Urothelium cell line (cell line): ENCODE data around the gene KIAA0825.

Experiments used
- DNase-seq: peaks from one replicate; pipeline ENCODE4 v3.0.0; 2011; ENCODE audit warnings: low spot score, mixed read lengths
- FAIRE-seq: peaks from 2 replicates; lab custom pipeline; 2011; peaks lifted over from hg19 to GRCh38; lab: Jason Lieb, UNC

Gene KIAA0825

GRCh38 chr5:94517490-94518488 is 100.6 kb downstream of the KIAA0825 start:
- FAIRE-seq (no peak), DNase-seq (no peak)

DNA sequence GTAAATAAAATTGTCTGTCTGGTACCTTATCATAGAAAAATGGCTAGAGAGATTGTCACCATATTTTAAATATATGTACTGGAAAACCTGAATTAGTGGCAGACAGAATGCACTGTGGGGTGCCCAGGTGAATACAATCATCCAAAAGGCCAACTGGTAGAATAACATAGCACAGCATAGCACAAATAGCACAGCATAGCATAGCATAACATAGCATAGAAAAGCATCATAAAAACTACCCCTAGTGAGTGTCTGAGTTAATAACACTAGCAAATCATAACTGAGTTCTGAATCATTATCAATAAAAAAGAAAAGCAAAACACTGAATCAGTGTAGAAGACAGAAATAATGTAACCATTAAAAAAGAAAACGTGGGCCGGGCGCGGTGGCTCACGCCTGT is 102.3 kb downstream of the KIAA0825 start:
- no peak for FAIRE-seq

GRCh38 chr5:94508461-94509148 is 109.8 kb downstream of the KIAA0825 start:
- DNase-seq (no peak), FAIRE-seq (no peak)

More for the DNA sequence above, 102.3 kb downstream of the KIAA0825 start:
- no peak for DNase-seq

GRCh38 chr5:94505327-94506068 is 112.9 kb downstream of the KIAA0825 start:
- FAIRE-seq (no peak), DNase-seq (no peak)

DNA sequence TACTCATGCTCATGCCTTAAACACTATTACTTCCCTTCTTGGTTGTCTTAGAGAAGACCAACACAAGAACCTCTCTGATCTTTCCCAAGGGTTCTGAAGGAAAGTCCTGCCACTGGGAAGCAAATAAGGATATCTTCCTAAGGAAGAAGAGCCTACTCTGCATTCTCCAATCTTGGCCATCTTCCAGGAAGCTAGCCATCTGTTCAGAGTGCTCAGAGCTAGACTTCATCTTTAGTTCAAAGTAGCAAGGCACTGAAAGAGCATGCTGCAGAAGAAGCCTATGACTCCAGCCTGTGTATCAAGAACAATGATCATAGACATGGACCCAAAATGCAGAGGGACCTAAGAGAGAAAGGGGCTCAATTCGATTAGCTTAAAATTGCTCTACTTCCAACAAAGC is 114.7 kb downstream of the KIAA0825 start:
- FAIRE-seq: no peak
- no peak for DNase-seq

- no peak for DNase-seq
- no peak for FAIRE-seq
Observed at GRCh38 chr5:94501365-94501764, 117.0 kb downstream of the KIAA0825 start.

DNA sequence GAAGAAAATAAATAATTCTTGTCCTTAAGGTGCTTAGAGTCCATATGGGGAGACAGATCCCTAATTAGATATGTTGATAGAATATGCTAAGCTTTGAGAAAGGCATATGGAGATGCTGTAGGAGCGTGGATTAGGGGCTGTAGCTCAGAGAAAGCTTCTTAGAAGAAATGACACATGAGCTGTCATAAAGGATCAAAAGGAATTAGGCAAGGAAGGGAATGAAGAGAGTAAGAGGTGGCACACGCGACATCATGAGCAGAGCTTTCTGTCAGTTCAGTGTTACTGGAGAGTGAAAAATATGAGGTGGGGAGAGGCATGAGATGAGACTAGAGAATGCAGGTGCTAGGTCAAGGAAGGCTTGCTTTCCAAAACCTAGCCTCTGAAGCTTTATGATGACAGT is 118.6 kb downstream of the KIAA0825 start:
- DNase-seq (no peak), FAIRE-seq (no peak)

DNA sequence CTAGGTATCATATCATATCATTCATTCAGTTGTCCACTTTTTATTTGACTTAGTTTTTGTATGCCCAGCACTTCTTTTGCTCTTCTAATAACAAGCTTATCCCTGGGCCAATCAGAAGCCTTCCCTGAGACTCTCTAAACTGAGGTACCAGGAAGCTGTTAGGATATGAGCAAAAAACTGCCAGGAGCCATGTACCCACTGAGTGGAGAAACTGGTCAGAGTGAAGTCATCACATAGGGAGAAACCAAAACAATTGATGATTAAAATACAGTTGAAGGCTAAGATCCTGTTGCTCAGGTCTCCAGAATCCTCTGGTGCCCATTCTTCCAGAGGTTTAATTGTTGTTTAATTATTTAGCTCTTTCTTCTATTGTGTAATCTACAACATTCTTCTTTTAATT is 120.2 kb downstream of the KIAA0825 start:
- FAIRE-seq (no peak), DNase-seq (no peak)

DNA sequence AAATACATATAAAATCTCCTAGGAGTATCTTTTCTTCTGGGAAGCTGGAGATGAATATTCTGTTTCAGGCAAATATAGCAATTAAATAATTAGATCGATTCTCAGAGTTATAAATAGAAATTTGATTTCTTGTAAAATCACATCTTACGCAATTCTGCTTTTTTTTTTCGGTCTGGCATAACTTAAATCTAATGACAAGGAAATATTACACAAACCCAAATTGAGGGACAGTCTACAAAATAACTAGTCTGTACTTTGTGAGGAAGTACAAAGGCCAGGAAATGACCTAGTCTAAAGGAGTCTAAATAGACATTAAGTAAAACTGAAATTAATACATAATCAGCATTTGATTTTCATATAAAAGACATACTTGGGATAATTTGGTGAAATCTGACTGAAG is 133.3 kb downstream of the KIAA0825 start:
- no peak for FAIRE-seq

DNA sequence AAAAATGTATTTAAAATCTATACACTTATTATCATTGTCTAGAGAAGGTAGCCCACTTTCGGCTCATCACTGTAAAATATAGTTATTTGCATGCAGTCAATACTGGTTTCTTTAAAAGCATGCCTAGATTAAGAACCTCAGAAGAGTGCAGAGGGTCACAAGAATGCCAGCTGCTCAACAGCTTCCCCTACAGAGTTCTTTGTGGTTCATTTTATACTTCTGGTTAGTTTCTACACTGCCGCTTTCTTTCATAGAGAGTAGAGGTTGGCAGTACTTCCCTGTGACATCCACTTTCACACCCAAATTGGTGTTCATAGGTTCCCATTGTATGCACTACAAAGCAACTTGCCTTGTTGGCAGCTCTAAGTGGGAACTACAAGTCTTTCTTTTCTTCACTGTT is 137.3 kb downstream of the KIAA0825 start:
- DNase-seq (no peak), FAIRE-seq (no peak)

More for the DNA sequence above, 133.3 kb downstream of the KIAA0825 start:
- no peak for DNase-seq

DNA sequence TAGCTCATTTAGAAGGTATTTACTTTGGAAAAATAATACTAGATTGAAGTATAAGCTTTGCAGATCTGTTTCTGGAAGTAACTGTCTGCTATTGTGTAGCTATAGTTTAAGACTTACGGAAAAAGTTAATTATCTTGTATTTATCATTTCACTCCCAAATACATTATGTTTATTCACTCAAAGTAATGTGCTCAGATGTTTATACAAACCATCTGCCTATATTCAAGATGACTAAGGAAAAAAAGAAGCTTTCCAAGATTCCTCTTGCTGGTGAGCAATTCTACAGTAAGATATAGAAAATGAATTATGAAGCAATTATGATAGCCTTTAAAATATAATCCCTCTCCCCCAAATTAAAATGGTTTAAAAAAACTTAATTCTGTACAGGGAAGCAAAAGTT is 137.9 kb downstream of the KIAA0825 start:
- DNase-seq (no peak), FAIRE-seq (no peak)

- FAIRE-seq (no peak), DNase-seq (no peak)
Observed at GRCh38 chr5:94473936-94474335, 144.5 kb downstream of the KIAA0825 start.

DNA sequence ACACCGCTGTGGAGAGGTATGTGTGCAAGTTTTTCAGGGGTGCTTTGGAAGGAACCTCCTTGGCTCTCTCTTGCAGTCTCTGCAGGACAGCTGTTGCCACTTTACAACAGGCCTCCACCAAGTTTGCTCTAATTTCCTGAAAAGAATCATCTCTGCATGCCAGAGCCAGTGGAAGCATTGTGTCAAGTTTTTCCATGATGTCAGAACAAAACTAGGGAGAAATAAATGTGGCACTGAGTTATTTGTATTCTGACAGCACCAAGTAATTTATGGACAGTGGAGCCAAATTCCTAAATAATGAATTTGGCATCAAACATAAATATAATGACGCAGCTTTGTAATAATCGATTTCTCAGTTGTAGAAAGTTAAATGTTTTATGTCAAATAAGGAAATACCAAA is 146.9 kb downstream of the KIAA0825 start:
- DNase-seq (no peak), FAIRE-seq (no peak)

DNA sequence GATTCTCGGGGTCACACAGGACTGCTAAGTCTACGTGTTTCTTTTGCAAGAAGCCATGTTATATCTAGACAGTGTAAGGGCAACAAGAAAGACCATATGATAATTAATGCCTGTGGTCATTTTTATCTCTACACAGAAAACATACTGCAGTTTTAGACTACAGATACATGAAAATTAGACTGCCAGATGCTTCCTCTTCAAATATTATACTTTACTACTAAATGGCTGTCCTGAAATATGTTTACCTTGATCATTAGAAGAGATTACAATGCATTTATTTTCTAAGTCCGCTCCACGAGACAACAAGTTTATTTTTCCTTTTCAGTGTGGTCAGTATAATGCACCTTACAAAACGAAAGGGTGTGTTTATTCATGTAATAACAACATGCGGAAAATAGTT is 147.6 kb downstream of the KIAA0825 start:
- DNase-seq: no peak
- FAIRE-seq: no peak

DNA sequence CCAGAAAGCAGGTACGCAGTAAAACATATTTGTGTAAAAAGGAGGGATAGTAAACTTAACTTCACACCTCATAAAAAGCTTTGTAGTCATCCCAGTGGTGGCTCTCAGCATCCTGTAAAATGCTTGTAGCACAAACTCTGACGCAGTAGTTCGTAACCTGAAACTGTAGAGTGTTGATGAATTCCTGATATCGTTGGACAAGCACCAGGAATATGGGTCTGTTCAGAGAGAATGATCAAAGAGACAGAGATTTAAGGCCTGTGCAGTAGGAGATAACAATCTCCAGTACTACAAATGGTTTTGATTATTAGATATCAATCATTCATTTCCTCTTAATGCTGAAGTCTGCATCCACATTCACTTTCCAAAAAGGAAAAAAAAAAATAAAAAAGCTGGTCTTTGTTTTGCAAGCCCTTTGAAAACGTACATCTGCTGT is 148.5 kb downstream of the KIAA0825 start:
- FAIRE-seq (no peak), DNase-seq (peak; percentile 6)

DNA sequence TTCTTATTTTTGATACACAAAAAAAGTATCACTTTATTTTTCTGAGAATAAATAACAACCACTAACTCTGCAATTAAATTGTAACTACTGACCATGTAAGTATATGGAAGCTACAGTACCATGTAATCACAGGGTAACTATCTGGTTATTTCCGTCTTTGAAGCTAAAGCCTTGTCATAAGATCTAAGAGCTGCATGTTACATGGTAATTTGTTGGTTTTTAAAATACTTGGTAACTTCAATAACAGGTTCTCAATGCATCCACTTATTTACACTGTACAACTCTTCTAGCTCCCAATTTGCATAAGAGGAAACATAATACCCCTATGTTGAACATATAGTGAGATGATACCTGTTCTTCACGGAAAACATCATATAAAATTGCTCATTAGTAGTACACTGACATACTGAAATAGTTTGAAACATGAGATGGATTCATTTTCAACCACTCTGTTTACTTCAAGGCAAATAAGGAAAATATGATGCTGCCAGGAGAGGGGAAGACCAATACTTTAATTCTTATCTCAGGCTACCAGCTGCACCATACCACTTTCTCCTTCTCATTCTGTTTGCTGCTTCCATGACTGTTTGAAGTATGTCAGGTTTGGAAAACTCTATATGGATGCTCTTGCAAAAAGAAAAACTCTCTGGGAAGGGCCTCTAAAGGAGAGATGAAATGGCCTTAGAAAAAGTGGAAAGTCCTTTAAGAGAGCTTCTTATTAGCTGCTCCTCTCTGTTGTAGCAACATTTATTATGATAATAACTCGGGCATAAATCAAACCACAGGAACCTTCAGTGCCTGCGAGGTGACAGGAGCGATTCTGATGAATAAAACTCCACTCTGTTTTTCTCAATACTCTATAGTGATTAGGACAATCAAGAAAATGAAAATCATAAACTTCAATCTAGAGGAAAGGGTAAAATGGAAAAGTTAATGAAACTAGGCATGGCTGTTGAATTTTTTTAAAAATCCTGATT is 150.2 kb downstream of the KIAA0825 start:
- DNase-seq (no peak), FAIRE-seq (no peak)

DNA sequence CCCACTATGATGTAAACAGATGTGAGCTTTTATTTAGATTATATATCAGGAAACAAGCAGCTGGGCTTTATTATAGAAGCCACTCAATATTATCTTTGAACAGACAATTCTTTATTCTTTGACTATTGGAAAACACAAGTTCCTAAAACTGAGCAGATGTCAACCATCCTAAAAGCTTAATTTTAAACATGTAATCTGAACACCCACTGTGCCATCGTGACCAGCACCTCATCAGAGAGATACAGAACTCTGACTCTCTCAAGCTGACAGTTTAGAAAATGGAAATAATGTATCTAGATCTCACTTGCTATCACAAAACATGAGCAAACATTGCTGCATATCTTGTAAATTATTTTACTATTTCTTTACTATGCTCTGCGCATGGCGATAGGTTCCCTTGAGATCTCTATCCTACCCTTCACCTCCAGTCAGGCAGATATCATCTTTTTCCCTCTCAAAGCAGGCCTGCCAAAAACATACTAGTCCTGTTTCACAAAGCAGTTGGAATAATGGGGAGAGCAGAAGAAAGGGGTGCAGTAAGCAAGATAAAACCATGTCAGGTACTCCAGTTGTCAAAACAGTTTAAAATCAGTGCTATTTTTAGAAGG is 151.0 kb downstream of the KIAA0825 start:
- FAIRE-seq (no peak), DNase-seq (no peak)

DNA sequence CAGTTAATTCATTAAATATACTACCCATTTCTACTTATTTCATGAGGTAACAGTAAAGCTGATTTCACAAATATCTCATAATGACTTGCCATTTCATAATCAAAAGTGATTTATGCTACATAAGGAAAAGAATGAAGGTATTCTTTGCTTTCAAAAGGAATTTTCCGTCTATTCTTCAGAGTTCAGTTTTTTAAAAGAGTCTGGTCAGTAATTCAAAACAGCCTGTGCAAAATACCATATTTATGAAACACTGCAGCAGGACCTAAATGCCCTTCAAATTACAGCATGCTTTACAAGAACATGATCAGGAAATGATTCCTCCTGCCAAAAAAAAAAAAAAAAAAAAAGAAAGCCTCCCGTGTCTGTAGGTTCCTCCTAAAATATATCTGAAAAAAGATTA is 154.7 kb downstream of the KIAA0825 start:
- FAIRE-seq: no peak

DNA sequence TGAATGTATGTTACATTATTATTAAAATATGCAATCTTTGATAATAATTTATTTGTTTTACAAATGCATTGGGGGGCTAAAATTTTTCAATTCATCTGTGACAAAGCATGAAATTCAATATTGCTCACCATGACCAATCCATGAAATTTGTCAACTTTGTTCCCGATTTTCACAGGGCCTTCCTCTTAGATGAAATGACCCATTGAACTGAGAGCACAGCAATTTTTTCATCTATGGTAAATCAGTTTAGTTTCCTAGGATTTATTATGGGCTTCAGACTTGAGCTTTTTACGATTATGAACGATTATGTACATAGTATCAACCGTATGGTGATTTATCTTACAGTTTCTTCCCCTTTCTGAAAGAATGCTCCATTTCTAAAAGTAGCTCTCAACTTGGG is 157.3 kb downstream of the KIAA0825 start:
- FAIRE-seq: no peak
- DNase-seq: no peak

More for the DNA sequence above, 154.7 kb downstream of the KIAA0825 start:
- DNase-seq: no peak

- FAIRE-seq (no peak), DNase-seq (no peak)
Observed at GRCh38 chr5:94459915-94460314, 158.5 kb downstream of the KIAA0825 start.
